HG03460 (cell line): ENCODE results near the gene RFWD3.
"Not testable (repeated sequence)": the region's sequence is repeated elsewhere in the genome, so short reads cannot be mapped to it uniquely, and the experiment has no call there.

Source experiments
- ATAC-seq: cut with Tn5 transposase; IDR thresholded peaks from one replicate; pipeline ENCODE4 v1.9.1; 2021; ENCODE audit not compliant: unreplicated experiment

RFWD3 gene, protein sequence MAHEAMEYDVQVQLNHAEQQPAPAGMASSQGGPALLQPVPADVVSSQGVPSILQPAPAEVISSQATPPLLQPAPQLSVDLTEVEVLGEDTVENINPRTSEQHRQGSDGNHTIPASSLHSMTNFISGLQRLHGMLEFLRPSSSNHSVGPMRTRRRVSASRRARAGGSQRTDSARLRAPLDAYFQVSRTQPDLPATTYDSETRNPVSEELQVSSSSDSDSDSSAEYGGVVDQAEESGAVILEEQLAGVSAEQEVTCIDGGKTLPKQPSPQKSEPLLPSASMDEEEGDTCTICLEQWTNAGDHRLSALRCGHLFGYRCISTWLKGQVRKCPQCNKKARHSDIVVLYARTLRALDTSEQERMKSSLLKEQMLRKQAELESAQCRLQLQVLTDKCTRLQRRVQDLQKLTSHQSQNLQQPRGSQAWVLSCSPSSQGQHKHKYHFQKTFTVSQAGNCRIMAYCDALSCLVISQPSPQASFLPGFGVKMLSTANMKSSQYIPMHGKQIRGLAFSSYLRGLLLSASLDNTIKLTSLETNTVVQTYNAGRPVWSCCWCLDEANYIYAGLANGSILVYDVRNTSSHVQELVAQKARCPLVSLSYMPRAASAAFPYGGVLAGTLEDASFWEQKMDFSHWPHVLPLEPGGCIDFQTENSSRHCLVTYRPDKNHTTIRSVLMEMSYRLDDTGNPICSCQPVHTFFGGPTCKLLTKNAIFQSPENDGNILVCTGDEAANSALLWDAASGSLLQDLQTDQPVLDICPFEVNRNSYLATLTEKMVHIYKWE

GRCh38 chr16:74666425-74667254 is at the start of gene RFWD3:
Gene RFWD3 (minus strand): TSS chr16:74666877. CDS start chr16:74661449, 5,428 bp downstream.
- peak; percentile 100 for ATAC-seq

- ATAC-seq = no peak
Observed at GRCh38 chr16:74716355-74716754, 49.7 kb upstream of the RFWD3 start.

GRCh38 chr16:74713876-74714275 is 47.2 kb upstream of the RFWD3 start:
- no peak for ATAC-seq

- ATAC-seq = no peak
Observed at GRCh38 chr16:74713325-74713724, 46.6 kb upstream of the RFWD3 start.

DNA sequence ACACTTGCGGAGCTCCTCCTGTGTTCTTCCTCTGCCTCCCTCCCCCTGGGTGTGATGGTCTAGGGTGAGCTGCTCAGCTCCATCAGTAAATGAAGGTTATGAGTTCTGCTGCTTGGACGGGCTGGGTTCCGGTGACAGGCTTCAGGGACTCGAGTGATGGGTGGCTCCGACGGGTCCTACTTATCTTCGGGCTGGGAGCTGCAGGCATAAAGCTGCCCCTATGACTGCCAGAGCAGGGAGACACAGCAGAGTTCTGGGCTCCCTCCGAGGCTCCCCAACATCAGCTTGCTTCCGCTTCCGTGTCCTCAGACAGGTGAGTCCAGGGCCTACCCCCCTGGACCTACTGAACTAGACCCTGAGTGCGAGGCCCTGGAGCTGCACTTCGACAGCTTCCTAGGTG is 45.3 kb upstream of the RFWD3 start:
- no peak for ATAC-seq

- ATAC-seq = no peak
Observed at GRCh38 chr16:74710401-74710800, 43.7 kb upstream of the RFWD3 start.

GRCh38 chr16:74709441-74709877 is 42.8 kb upstream of the RFWD3 start:
- ATAC-seq = peak; percentile 88

- ATAC-seq = peak; percentile 41
Observed at GRCh38 chr16:74700438-74701225, 34.0 kb upstream of the RFWD3 start, which contains the start of gene MLKL. Gene MLKL (minus strand): TSS chr16:74700862. CDS start chr16:74695757, 5,105 bp downstream.

DNA sequence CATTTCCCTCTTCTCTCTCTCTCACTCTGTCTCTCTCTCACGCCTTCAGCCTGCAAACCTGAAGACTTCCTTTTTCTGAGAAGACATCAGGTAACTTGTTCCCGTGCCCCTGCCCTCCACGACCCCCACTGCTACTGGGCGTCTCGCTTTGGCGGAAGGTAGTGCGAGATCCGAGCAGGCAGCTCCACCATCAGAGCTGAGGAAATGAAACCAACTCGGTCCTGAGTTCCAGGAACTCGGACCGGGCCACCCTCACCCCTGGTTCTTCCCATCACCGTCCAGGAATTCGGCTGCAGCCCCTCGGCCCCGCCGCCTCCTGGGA is 33.4 kb upstream of the RFWD3 start:
- peak; percentile 28 for ATAC-seq

DNA sequence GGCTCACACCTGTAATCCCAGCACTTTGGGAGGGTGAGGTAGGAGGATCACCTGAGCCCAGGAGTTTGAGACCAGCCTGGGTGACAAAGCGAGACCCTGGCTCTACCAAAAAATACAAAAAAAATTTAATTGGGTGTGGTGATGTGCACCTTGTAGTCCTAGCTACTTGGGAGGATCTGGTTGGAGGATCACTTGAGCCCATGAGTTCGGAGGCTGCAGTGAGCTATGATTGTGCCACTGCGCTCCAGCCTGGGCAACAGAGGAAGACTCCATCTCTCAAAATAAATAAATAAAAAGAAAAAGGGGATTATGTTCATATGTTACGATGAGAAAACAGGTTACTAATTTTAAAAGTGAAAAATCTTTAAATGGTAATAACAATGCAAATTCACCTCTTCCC is 33.0 kb upstream of the RFWD3 start:
- ATAC-seq = no peak

- ATAC-seq = no peak
Observed at GRCh38 chr16:74698222-74698621, 31.5 kb upstream of the RFWD3 start.

- peak; percentile 84 for ATAC-seq
Observed at GRCh38 chr16:74695450-74696422, 29.1 kb upstream of the RFWD3 start.

GRCh38 chr16:74691093-74691855 is 24.6 kb upstream of the RFWD3 start:
- ATAC-seq = no peak

DNA sequence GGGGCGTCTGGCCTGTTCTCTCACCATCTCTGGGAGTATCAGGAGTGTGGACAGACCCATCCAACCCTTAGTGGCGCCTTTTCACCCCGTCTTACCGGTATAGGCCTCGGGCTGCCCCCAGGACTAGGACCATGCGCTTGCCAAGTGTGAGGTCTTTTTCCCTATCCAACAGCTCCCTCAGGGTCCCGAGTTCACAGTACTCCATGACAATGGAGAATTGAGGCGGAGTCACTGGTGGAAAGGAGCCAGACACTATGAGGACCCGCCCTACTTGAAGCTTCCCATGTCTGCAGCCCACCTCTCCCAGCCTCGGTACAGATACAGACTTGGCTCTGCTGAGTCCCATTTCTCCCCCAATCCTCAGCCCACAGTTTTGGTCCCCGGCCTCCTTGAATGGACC is 15.9 kb upstream of the RFWD3 start:
- ATAC-seq = no peak

DNA sequence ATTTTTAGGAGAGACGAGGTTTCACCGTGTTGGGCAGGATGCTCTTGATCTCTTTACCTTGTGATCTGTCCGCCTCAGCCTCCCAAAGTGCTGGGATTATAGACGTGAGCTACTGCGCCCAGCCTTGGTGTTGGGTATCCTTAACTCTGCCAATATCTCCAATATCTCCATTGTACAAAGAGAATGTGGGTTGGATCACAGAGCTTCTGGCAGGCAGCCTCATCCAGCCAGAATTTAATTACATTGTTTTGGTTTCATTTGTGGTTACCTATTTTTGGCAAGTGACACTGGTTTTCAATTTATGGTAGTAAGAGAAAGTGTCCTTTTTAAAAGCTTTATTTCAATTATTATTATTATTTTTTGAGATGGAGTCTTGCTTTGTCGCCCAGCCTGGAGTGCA is 14.0 kb upstream of the RFWD3 start:
- ATAC-seq = no peak

DNA sequence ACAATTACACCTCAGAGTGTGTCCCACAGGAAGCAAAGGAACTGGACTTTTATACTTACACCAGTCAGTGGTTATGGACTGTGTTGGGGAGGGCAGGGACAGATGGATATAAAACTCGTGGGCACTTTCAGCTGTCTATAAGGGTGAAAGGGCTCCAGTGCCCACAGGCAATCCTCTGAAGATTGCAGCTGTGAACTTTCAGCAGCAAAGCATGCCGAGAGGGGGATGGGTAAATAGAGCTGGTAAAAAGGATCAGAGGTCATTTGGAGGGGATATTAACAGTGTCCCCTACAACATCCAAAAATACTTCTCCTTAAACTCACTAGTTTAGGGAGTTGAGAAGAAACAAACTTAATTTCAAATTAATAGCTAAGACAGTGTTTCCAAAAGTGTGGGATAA is 13.3 kb upstream of the RFWD3 start:
- ATAC-seq = no peak

- no peak for ATAC-seq
Observed at GRCh38 chr16:74677868-74678267, 11.2 kb upstream of the RFWD3 start.

GRCh38 chr16:74673876-74674275 is 7.2 kb upstream of the RFWD3 start:
- ATAC-seq = no peak

DNA sequence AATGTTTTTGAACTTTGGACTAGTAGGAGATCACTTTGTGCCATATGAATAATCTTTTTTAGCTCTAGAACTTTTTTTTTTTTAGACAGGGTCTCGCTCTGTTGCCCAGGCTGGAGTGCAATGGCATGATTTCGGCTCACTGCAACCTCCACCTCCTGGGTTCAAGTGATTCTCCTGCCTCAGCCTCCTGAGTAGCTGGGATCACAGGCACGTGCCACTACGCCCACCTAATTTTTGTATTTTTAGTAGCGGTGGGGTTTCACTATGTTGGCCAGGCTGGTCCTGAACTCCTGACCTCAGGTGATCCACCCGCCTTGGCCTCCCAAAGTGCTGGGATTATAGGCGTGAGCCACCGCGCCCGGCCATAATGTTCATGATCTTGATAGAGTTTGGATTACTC is 2.2 kb upstream of the RFWD3 start:
- ATAC-seq = not testable (repeated sequence)
